Measurements from ENCODE around the gene CLK3. TPM values are rescaled to one million over a fixed set of nuclear protein-coding genes. Genes with fewer than 3 reads are reported as not detected.

The CLK3 gene
- total and polyA plus RNA-seq, 2 of the 13 experiments (the other 11 are each of a cell fraction or from before 2014, with no cell fraction given) = 41.5 to 82.0 TPM

- TF ChIP-seq ZBTB33 (CRISPR knock-in tag; IDR thresholded peaks at IDR 0.05) (peak; percentile 76), SMAD3 (CRISPR knock-in tag; IDR thresholded peaks at IDR 0.05) (no peak), GFI1 (CRISPR knock-in tag; IDR thresholded peaks at IDR 0.05; ENCODE audit: borderline replicate concordance) (no peak), LCORL (IDR thresholded peaks at IDR 0.05) (no peak), LCORL (CRISPR knock-in tag; IDR thresholded peaks at IDR 0.05) (peak; percentile 70; the same call in 1 of the 2 replicates), ZNF597 (CRISPR knock-in tag; IDR thresholded peaks at IDR 0.05) (no peak), IRF9 (CRISPR knock-in tag; IDR thresholded peaks at IDR 0.05; ENCODE audit: borderline replicate concordance) (no peak), TFAP4 (IDR thresholded peaks at IDR 0.05; ENCODE audit: borderline replicate concordance, low read depth) (no peak), ADNP (CRISPR knock-in tag; IDR thresholded peaks at IDR 0.05) (no peak), GABPA (IDR thresholded peaks at IDR 0.05; ENCODE audit: low read depth, low read length) (no peak), GABPA (CRISPR knock-in tag; IDR thresholded peaks at IDR 0.05; ENCODE audit: low read depth) (peak; percentile 47), ZNF775 (CRISPR knock-in tag; IDR thresholded peaks at IDR 0.05; ENCODE audit: borderline replicate concordance) (no peak), HMGXB3 (CRISPR knock-in tag; IDR thresholded peaks at IDR 0.05; ENCODE audit: borderline replicate concordance) (no peak), ZBTB44 (CRISPR knock-in tag; IDR thresholded peaks at IDR 0.05) (no peak), NFATC3 (CRISPR knock-in tag; IDR thresholded peaks at IDR 0.05) (no peak), HDAC6 (IDR thresholded peaks at IDR 0.05; ENCODE audit: low read depth, low read length) (no peak), MAFG (CRISPR knock-in tag; IDR thresholded peaks at IDR 0.05) (no peak)
Observed at GRCh38 chr15:74620636-74621545, 5.3 kb downstream of the CLK3 start (continued).
